SK-N-SH treated with all-trans-retinoic acid at 6 μM for 48 hours (cell line): ENCODE results near the gene WAC.

Experiments used
- ATAC-seq: fragments of 200-7000 bp; cut with Tn5 transposase; 3 replicates; pipeline ENCODE4 v1.9.1; 2020; ENCODE audit warnings: mild to moderate bottlenecking, moderate library complexity
- ARNTL ChIP-seq: fragments of 450-650 bp; formaldehyde crosslinking; IDR thresholded peaks from 2 replicates; pipeline ENCODE4 v1.5.0; 2020; ENCODE audit warnings: low read depth, mild to moderate bottlenecking, moderate library complexity, borderline replicate concordance
- BACH2 ChIP-seq: fragments of 250-450 bp; sonication (Bioruptor Pico); IDR thresholded peaks from 2 replicates; pipeline ENCODE4 v1.9.0; 2021; ENCODE audit warnings: mild to moderate bottlenecking, borderline replicate concordance
- CSDC2 ChIP-seq: fragments of 250-450 bp; sonication (Bioruptor Pico); IDR thresholded peaks from 2 replicates; pipeline ENCODE4 v1.5.0; 2020; ENCODE audit warnings: mild to moderate bottlenecking, moderate library complexity
- ESRRG ChIP-seq: fragments of 250-450 bp; sonication (Bioruptor Pico); IDR thresholded peaks from 2 replicates; pipeline ENCODE4 v1.6.1; 2021; ENCODE audit warnings: mild to moderate bottlenecking
- GLIS3 ChIP-seq: fragments of 250-450 bp; sonication (Bioruptor Pico); IDR thresholded peaks from 2 replicates; pipeline ENCODE4 v1.5.0; 2020; ENCODE audit warnings: mild to moderate bottlenecking, moderate library complexity
- ISL1 ChIP-seq: fragments of 250-450 bp; sonication (Bioruptor Pico); IDR thresholded peaks from 2 replicates; pipeline ENCODE4 v2.1.2; 2022; ENCODE audit warnings: mild to moderate bottlenecking, moderate library complexity
- OSR1 ChIP-seq: fragments of 250-450 bp; sonication (Bioruptor Pico); IDR thresholded peaks from 2 replicates; pipeline ENCODE4 v1.8.0; 2022; ENCODE audit warnings: moderate library complexity, mild to moderate bottlenecking, inconsistent platforms
- POU6F1 ChIP-seq: fragments of 250-450 bp; sonication (Bioruptor Pico); IDR thresholded peaks from 2 replicates; pipeline ENCODE4 v1.8.0; 2021; ENCODE audit warnings: low read depth, mild to moderate bottlenecking, moderate library complexity, borderline replicate concordance
- PPARA ChIP-seq: fragments of 250-450 bp; sonication (Bioruptor Pico); IDR thresholded peaks from 2 replicates; pipeline ENCODE4 v1.5.0; 2020; ENCODE audit warnings: mild to moderate bottlenecking, borderline replicate concordance
- RARB ChIP-seq: fragments of 250-450 bp; sonication (Bioruptor Pico); IDR thresholded peaks from 2 replicates; pipeline ENCODE4 v1.8.0; 2021; ENCODE audit warnings: mild to moderate bottlenecking, moderate library complexity
- SNAI2 ChIP-seq: fragments of 250-450 bp; sonication (Bioruptor Pico); IDR thresholded peaks from 2 replicates; pipeline ENCODE4 v1.5.0; 2020; ENCODE audit warnings: mild to moderate bottlenecking, moderate library complexity
- TCF4 ChIP-seq: fragments of 250-450 bp; sonication (Bioruptor Pico); IDR thresholded peaks from 2 replicates; pipeline ENCODE4 v1.8.0; 2021; ENCODE audit warnings: mild to moderate bottlenecking, moderate library complexity, borderline replicate concordance
- TOX ChIP-seq: fragments of 250-450 bp; sonication (Bioruptor Pico); IDR thresholded peaks from 2 replicates; pipeline ENCODE4 v1.8.0; 2021; ENCODE audit warnings: mild to moderate bottlenecking, moderate library complexity, borderline replicate concordance
- TSHZ2 ChIP-seq: fragments of 250-450 bp; sonication (Bioruptor Pico); IDR thresholded peaks from 2 replicates; pipeline ENCODE4 v1.5.0; 2020; ENCODE audit warnings: mild to moderate bottlenecking, moderate library complexity
- ZC3H10 ChIP-seq: fragments of 250-450 bp; sonication (Bioruptor Pico); IDR thresholded peaks from 2 replicates; pipeline ENCODE4 v1.5.1; 2021; ENCODE audit warnings: mild to moderate bottlenecking, moderate library complexity
- ZFP3 ChIP-seq: fragments of 250-450 bp; sonication (Bioruptor Pico); IDR thresholded peaks from 2 replicates; pipeline ENCODE4 v1.5.0; 2020; ENCODE audit warnings: mild to moderate bottlenecking, moderate library complexity
- ZFP30 ChIP-seq: fragments of 450-650 bp; formaldehyde crosslinking; IDR thresholded peaks from 2 replicates; pipeline ENCODE4 v1.5.0; 2022; ENCODE audit warnings: mild to moderate bottlenecking, moderate library complexity
- ZNF565 ChIP-seq: fragments of 450-650 bp; formaldehyde crosslinking; conservative IDR thresholded peaks from 2 replicates; pipeline ENCODE4 v1.5.0; 2020; ENCODE audit warnings: low read depth, mild to moderate bottlenecking, moderate library complexity
- ZNF70 ChIP-seq: fragments of 450-650 bp; formaldehyde crosslinking; IDR thresholded peaks from 2 replicates; pipeline ENCODE4 v1.5.0; 2020; ENCODE audit warnings: mild to moderate bottlenecking, moderate library complexity
- ZNF8 ChIP-seq: fragments of 450-650 bp; formaldehyde crosslinking; IDR thresholded peaks from 2 replicates; pipeline ENCODE4 v1.5.0; 2020; ENCODE audit warnings: mild to moderate bottlenecking, moderate library complexity
- TF ChIP-seq, protein P1 (sequence below): fragments of 250-450 bp; sonication (Bioruptor Pico); IDR thresholded peaks from 2 replicates; pipeline ENCODE4 v1.5.1; 2020; ENCODE audit warnings: low read depth, mild to moderate bottlenecking, moderate library complexity
- TF ChIP-seq, protein P2 (sequence below): fragments of 250-450 bp; sonication (Bioruptor Pico); IDR thresholded peaks from 2 replicates; pipeline ENCODE4 v1.5.1; 2021; ENCODE audit warnings: mild to moderate bottlenecking, moderate library complexity

The WAC gene

GRCh38 chr10:28640551-28640950 is 107.6 kb downstream of the WAC start:
- TF ChIP-seq ARNTL: no peak
- no peak for TF ChIP-seq TOX (CRISPR knock-in tag)
- TF ChIP-seq TCF4 (CRISPR knock-in tag): no peak
- TF ChIP-seq PPARA (CRISPR knock-in tag): no peak
- TF ChIP-seq RARB (CRISPR knock-in tag): no peak
- no peak for TF ChIP-seq ZNF565 (CRISPR knock-in tag)
- TF ChIP-seq BACH2: no peak
- no peak for TF ChIP-seq TSHZ2 (CRISPR knock-in tag)
- TF ChIP-seq SNAI2 (CRISPR knock-in tag): no peak
- TF ChIP-seq CSDC2 (CRISPR knock-in tag): no peak
- TF ChIP-seq ZC3H10 (CRISPR knock-in tag): no peak
- TF ChIP-seq ZFP30 (CRISPR knock-in tag): no peak
- TF ChIP-seq, protein P1, sequence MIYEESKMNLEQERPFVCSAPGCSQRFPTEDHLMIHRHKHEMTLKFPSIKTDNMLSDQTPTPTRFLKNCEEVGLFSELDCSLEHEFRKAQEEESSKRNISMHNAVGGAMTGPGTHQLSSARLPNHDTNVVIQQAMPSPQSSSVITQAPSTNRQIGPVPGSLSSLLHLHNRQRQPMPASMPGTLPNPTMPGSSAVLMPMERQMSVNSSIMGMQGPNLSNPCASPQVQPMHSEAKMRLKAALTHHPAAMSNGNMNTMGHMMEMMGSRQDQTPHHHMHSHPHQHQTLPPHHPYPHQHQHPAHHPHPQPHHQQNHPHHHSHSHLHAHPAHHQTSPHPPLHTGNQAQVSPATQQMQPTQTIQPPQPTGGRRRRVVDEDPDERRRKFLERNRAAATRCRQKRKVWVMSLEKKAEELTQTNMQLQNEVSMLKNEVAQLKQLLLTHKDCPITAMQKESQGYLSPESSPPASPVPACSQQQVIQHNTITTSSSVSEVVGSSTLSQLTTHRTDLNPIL (CRISPR knock-in tag): no peak
- no peak for TF ChIP-seq POU6F1
- TF ChIP-seq ISL1: no peak
- ATAC-seq: no peak

DNA sequence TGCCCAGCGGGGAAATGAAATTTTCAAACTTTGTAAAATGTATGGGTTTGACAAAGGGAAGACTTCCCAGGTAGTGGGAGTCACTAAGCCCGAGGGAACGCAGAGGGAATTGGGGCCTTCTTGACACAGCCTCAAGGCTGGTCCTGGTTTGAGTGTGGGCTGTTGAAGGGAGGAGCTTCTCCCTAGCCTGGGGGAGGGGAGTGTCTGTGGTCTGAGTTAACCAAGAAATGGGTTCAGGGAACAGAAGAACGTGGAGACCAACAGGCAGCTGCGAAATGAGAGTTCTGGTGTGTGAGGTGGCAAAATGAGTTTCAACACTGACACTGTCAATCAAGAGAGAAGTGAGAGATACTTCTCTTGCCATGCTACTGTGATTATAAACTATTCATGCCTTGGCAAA is 111.7 kb downstream of the WAC start:
- TF ChIP-seq ZFP3 (CRISPR knock-in tag): no peak
- no peak for TF ChIP-seq RARB (CRISPR knock-in tag)
- no peak for TF ChIP-seq GLIS3
- no peak for TF ChIP-seq ZNF565 (CRISPR knock-in tag)
- no peak for TF ChIP-seq OSR1
- TF ChIP-seq, protein P1 (CRISPR knock-in tag): no peak
- TF ChIP-seq, protein P2, sequence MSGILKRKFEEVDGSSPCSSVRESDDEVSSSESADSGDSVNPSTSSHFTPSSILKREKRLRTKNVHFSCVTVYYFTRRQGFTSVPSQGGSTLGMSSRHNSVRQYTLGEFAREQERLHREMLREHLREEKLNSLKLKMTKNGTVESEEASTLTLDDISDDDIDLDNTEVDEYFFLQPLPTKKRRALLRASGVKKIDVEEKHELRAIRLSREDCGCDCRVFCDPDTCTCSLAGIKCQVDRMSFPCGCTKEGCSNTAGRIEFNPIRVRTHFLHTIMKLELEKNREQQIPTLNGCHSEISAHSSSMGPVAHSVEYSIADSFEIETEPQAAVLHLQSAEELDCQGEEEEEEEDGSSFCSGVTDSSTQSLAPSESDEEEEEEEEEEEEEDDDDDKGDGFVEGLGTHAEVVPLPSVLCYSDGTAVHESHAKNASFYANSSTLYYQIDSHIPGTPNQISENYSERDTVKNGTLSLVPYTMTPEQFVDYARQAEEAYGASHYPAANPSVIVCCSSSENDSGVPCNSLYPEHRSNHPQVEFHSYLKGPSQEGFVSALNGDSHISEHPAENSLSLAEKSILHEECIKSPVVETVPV: no peak
- TF ChIP-seq ZNF70: no peak
- no peak for TF ChIP-seq TOX (CRISPR knock-in tag)
- TF ChIP-seq ESRRG (CRISPR knock-in tag): no peak
- TF ChIP-seq ZFP30 (CRISPR knock-in tag): no peak
- ATAC-seq: no peak

GRCh38 chr10:28652106-28652505 is 119.2 kb downstream of the WAC start:
- ATAC-seq: no peak
- TF ChIP-seq ZNF70 (no peak), OSR1 (no peak), ZNF8 (CRISPR knock-in tag) (no peak), ZNF565 (CRISPR knock-in tag) (no peak), BACH2 (no peak), ZFP3 (CRISPR knock-in tag) (no peak), TSHZ2 (CRISPR knock-in tag) (no peak), GLIS3 (no peak), SNAI2 (CRISPR knock-in tag) (no peak), POU6F1 (no peak), PPARA (CRISPR knock-in tag) (no peak), TCF4 (CRISPR knock-in tag) (no peak), TOX (CRISPR knock-in tag) (no peak)
- TF ChIP-seq, protein P2: no peak
